ENCODE data around the gene PSMB7. TPM values are rescaled to one million over a fixed set of nuclear protein-coding genes. Genes with fewer than 3 reads are reported as not detected.

PSMB7 gene
- total RNA-seq, 4 donors from 2014 or later, result 67.6 to 110 (median 90.8) TPM

DNA sequence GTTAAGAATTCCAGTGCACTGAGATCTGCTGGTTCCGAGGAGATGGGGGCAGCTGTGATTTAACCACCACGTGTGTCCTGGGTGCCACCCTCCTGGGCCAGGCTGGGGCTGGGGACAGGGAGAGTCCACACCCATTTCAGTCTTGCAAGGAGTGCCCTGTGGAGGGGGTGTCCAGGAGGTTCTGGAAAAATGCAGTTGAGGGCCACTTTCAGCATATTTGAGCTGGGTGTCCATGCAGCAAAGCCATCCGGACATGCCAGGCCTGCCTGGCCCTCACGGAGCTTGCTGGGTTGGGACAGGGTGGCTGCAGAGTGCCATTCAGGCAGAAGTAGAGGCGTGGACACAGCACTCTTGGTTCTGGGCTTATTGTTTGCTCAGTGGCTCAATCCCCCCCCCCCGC, 89.4 kb downstream of the PSMB7 start:
- Histone ChIP-seq H3K4me1 (no peaks in the 10 kb centered on the region), H3K36me3 (peaks cover 0 to 80% (median 0%) of the 10 kb centered on the region in 3 donors), H3K27ac (no peak overlapping the region), H3K9me3 (no peaks in the 10 kb centered on the region), H3K4me3 (no peak overlapping the region), H3K27me3 (no peaks in the 10 kb centered on the region)
- no peak for TF ChIP-seq POLR2A (IDR thresholded peaks at IDR 0.05)
- TF ChIP-seq, protein P1, sequence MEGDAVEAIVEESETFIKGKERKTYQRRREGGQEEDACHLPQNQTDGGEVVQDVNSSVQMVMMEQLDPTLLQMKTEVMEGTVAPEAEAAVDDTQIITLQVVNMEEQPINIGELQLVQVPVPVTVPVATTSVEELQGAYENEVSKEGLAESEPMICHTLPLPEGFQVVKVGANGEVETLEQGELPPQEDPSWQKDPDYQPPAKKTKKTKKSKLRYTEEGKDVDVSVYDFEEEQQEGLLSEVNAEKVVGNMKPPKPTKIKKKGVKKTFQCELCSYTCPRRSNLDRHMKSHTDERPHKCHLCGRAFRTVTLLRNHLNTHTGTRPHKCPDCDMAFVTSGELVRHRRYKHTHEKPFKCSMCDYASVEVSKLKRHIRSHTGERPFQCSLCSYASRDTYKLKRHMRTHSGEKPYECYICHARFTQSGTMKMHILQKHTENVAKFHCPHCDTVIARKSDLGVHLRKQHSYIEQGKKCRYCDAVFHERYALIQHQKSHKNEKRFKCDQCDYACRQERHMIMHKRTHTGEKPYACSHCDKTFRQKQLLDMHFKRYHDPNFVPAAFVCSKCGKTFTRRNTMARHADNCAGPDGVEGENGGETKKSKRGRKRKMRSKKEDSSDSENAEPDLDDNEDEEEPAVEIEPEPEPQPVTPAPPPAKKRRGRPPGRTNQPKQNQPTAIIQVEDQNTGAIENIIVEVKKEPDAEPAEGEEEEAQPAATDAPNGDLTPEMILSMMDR (IDR thresholded peaks at IDR 0.05), result no peak
- DNase-seq, result no peak

DNA sequence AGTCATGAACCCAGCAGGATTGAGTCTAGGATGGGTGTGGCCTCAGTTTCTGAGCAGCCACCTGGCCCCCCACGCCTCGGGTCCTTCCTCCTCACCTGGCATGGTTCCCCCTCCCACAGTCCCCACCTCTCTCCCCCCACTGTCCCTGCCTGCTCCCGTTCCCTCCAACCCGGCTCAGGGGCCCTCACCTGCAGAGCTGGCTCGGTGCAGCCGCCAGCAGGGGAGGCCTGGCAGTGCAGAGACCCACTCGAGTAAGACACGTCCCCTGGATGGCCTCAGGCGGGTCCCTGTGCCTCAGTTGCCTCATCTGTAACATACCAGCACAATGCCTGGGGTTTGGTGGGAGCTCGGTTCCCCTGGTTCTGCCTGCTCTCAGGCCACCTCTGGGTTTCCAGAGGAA, 91.3 kb downstream of the PSMB7 start:
- no peak overlapping the region for H3K27ac ChIP-seq
- DNase-seq, result no peak
- H3K4me3 ChIP-seq, result no peak overlapping the region
- peaks cover 0 to 6% (median 1%) of the 10 kb centered on the region in 4 donors for H3K4me1 ChIP-seq
- H3K27me3 ChIP-seq, result no peaks in the 10 kb centered on the region
- no peaks in the 10 kb centered on the region for H3K9me3 ChIP-seq
- H3K36me3 ChIP-seq, result peaks cover 0 to 63% (median 0%) of the 10 kb centered on the region in 3 donors
- TF ChIP-seq, protein P1 (IDR thresholded peaks at IDR 0.05), result no peak
- no peak for TF ChIP-seq POLR2A (IDR thresholded peaks at IDR 0.05)

- no peaks in the 10 kb centered on the region for H3K9me3 ChIP-seq
- no peak overlapping the region for H3K27ac ChIP-seq
- H3K36me3 ChIP-seq, result peaks cover 0 to 57% (median 0%) of the 10 kb centered on the region in 3 donors
- peaks cover 0 to 6% (median 1%) of the 10 kb centered on the region in 4 donors for H3K4me1 ChIP-seq
- H3K4me3 ChIP-seq, result no peak overlapping the region
- TF ChIP-seq, protein P1 (IDR thresholded peaks at IDR 0.05), result no peak
- no peak for TF ChIP-seq POLR2A (IDR thresholded peaks at IDR 0.05)
- no peaks in the 10 kb centered on the region for H3K27me3 ChIP-seq
- no peak for DNase-seq
Observed at GRCh38 chr9:124322618-124323432, 92.4 kb downstream of the PSMB7 start.

DNA sequence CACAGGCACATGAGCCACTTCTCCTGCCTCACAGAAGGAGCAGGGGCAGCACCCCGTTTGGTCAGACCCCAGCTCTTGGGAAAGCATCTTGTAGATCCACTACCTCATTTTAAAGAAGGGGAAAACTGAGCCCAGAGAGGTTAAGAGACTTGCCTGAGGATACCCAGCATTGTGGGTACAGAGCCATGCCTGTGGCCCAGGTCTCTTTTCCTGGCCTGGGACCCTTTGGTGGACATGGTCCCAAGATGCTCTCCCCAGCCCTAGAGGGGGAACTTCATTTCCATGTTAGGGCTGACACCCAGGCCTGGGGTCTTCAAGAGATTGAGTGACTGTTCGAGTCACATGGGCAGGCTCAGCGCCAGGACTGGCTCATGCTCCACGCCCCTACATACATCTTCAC, 93.3 kb downstream of the PSMB7 start:
- Histone ChIP-seq H3K27me3 (no peaks in the 10 kb centered on the region), H3K36me3 (peaks cover 0 to 49% (median 0%) of the 10 kb centered on the region in 3 donors), H3K4me1 (peaks cover 0 to 6% (median 1%) of the 10 kb centered on the region in 4 donors), H3K9me3 (no peaks in the 10 kb centered on the region), H3K4me3 (no peak overlapping the region), H3K27ac (no peak overlapping the region)
- no peak for DNase-seq
- TF ChIP-seq, protein P1 (IDR thresholded peaks at IDR 0.05), result no peak
- TF ChIP-seq POLR2A (IDR thresholded peaks at IDR 0.05), result no peak

DNA sequence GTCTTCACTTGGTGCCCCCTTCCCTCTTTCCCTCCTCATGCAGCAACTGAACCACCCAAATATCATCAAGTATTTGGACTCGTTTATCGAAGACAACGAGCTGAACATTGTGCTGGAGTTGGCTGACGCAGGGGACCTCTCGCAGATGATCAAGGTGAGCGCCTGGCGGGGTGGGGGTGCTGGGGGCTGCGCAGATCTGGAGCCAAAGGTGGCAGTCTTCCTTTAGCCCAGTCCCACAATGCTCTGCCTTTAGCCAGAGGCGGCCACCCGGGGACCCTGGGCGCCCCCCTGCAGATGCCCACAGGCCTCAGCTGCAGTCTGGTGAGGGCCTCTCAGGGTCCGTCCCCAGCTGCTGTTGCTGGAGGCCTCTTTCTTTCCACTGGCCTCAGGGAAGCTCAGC, 93.8 kb downstream of the PSMB7 start:
- H3K9me3 ChIP-seq, result no peaks in the 10 kb centered on the region
- H3K36me3 ChIP-seq, result peaks cover 0 to 49% (median 0%) of the 10 kb centered on the region in 3 donors
- TF ChIP-seq, protein P1 (IDR thresholded peaks at IDR 0.05), result no peak
- no peak for TF ChIP-seq POLR2A (IDR thresholded peaks at IDR 0.05)
- no peak overlapping the region for H3K27ac ChIP-seq
- H3K27me3 ChIP-seq, result no peaks in the 10 kb centered on the region
- no peak for DNase-seq
- H3K4me3 ChIP-seq, result no peak overlapping the region
- peaks cover 0 to 6% (median 1%) of the 10 kb centered on the region in 4 donors for H3K4me1 ChIP-seq
